Ovary (tissue), 3 donors: ENCODE measurements around the gene LOXHD1.

Experiments
- EP300 ChIP-seq: sonication (generic); formaldehyde crosslinking; IDR thresholded peaks from one replicate; pipeline ENCODE4 v1.6.1; 2017; ENCODE audit warnings: antibody characterized with exemption
- POLR2A ChIP-seq: fragments of 450-650 bp; IDR thresholded peaks from one replicate; pipeline ENCODE4 v1.6.1; 2017; ENCODE audit warnings: antibody characterized with exemption, mild to moderate bottlenecking, moderate library complexity
- TF ChIP-seq, protein P1 (sequence below), 3 donors: fragments of 450-650 bp in 2 of 3; fragments of 200-600 bp in 1 of 3; IDR thresholded peaks; one replicate each; pipeline versions ENCODE4 v1.5.1 to v1.8.0; 2016 to 2022; ENCODE audit warnings: antibody characterized with exemption in 3 of 3, mild to moderate bottlenecking in 1 of 3
- donor health status: DM: no; HTN: no; CAD: no.

DNA sequence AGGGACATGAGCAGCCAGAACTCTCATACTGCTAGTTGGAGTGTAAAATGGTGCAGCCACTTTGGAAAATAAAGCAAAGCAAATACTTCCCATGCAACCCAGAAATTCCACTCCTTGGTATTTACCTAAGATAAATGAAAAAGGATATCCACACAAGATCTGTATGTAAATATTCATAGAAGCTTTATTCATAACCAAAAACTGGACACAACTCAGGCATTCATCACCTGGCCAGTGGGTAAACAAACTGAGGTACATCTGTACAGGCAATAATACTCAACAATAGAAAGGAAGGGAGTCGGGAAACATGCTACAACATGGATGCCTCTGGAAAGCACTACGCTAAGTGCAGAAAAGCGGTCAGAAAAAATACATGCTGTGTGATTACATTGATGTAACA lies 2.5 kb upstream of the LOXHD1 start:
- TF ChIP-seq, protein P1, sequence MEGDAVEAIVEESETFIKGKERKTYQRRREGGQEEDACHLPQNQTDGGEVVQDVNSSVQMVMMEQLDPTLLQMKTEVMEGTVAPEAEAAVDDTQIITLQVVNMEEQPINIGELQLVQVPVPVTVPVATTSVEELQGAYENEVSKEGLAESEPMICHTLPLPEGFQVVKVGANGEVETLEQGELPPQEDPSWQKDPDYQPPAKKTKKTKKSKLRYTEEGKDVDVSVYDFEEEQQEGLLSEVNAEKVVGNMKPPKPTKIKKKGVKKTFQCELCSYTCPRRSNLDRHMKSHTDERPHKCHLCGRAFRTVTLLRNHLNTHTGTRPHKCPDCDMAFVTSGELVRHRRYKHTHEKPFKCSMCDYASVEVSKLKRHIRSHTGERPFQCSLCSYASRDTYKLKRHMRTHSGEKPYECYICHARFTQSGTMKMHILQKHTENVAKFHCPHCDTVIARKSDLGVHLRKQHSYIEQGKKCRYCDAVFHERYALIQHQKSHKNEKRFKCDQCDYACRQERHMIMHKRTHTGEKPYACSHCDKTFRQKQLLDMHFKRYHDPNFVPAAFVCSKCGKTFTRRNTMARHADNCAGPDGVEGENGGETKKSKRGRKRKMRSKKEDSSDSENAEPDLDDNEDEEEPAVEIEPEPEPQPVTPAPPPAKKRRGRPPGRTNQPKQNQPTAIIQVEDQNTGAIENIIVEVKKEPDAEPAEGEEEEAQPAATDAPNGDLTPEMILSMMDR (IDR thresholded peaks at IDR 0.05), result no peak
- TF ChIP-seq POLR2A (no peak), EP300 (no peak)
